GM12801 (cell line): Measurements from ENCODE around the gene KPNA1.

ENCODE experiments used
- TF ChIP-seq, protein P1 (sequence below): IDR thresholded peaks from one replicate; pipeline ENCODE4 v1.5.1; 2011; ENCODE audit warnings: control low read depth; ENCODE audit not compliant: insufficient read length; ENCODE audit errors: extremely low read depth

The KPNA1 gene

DNA sequence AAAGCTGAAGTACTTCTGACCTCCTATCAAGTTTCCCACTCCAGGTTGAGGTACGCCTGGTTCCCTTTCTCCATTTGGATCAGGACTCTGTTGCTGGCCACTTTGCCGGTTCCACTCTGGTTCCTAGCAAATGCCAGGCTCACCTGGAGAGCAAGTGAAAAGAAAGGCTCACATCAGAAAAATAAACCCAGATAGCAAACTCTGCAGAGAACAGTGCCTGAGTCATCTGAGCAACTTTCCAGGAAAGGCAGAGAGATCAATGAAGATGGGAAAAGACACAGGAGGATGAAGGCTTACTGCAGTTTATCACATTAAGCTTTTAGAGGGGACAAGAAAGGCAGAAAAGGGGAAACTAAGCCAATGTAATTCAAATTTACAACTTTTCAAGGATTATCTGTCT lies 57.0 kb downstream of the KPNA1 start:
- TF ChIP-seq, protein P1, sequence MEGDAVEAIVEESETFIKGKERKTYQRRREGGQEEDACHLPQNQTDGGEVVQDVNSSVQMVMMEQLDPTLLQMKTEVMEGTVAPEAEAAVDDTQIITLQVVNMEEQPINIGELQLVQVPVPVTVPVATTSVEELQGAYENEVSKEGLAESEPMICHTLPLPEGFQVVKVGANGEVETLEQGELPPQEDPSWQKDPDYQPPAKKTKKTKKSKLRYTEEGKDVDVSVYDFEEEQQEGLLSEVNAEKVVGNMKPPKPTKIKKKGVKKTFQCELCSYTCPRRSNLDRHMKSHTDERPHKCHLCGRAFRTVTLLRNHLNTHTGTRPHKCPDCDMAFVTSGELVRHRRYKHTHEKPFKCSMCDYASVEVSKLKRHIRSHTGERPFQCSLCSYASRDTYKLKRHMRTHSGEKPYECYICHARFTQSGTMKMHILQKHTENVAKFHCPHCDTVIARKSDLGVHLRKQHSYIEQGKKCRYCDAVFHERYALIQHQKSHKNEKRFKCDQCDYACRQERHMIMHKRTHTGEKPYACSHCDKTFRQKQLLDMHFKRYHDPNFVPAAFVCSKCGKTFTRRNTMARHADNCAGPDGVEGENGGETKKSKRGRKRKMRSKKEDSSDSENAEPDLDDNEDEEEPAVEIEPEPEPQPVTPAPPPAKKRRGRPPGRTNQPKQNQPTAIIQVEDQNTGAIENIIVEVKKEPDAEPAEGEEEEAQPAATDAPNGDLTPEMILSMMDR: no peak

- TF ChIP-seq, protein P1: no peak
Observed at GRCh38 chr3:122456074-122456473, 58.7 kb downstream of the KPNA1 start.

DNA sequence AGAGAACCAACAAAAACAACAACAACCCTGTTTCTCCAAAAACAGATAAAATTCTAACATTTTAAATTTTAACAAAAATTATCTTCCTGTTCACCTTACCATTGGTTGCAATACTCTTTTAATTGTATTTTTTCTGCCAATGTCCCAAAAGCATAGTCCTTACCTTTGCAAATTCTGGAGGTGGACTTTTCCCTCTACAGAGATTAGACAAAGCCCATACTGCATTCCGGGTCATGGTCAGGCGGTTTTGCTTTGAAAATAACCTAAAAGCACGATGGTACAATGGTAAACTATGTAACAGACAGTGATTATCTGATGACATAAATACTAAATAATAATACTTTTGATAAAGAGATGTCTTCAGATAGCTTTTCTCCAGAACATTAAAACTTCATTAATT lies 63.4 kb downstream of the KPNA1 start:
- TF ChIP-seq, protein P1: no peak

- TF ChIP-seq, protein P1: no peak
Observed at GRCh38 chr3:122443090-122443489, 71.6 kb downstream of the KPNA1 start.

DNA sequence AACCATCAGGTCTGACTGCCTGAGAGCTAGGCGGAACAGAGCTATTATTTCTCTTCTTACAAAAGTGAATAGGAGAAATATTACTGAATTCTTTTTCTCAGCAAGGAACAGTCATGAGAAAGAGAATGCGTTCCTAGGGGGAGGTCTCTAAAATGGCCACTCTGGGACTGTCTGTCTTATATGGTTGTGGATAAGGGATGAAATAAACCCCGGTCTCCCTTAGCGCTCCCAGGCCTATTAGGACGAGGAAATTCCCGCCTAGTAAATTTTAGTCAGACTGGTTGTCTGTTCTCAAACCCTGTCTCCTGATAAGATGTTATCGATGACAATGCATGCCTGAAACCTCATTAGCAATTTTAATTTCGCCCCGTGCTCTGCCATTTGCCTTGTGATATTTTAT lies 78.8 kb downstream of the KPNA1 start:
- TF ChIP-seq, protein P1: no peak

- TF ChIP-seq, protein P1: no peak
Observed at GRCh38 chr3:122430371-122430770, 84.4 kb downstream of the KPNA1 start.

GRCh38 chr3:122427857-122428471 lies 86.8 kb downstream of the KPNA1 start:
- TF ChIP-seq, protein P1: no peak

GRCh38 chr3:122421836-122422235 lies 92.9 kb downstream of the KPNA1 start:
- TF ChIP-seq, protein P1: no peak
